GM23338 (cell line): Measurements from ENCODE around the gene WIPI1. TPM values are rescaled to one million over a fixed set of nuclear protein-coding genes. Genes with fewer than 3 reads are reported as not detected.

Source experiments
- ATAC-seq: fragments of 200-7000 bp; cut with Tn5 transposase; 3 replicates; pipeline ENCODE4 v1.9.1; 2020
- DNase-seq: peaks from one replicate; pipeline ENCODE4 v3.0.0-alpha.2; 2015; ENCODE audit warnings: low spot score
- H2AFZ ChIP-seq: fragments of 200-600 bp; sonication (generic); 2 replicates; pipeline ENCODE4 v1.8.0; 2016; ENCODE audit warnings: antibody characterized with exemption, mild to moderate bottlenecking, moderate library complexity
- H3F3A ChIP-seq: fragments of 200-600 bp; sonication (generic); replicated peaks from 2 replicates; pipeline ENCODE4 v1.8.0; 2017; ENCODE audit warnings: antibody characterized with exemption, mixed run types, low read depth
- H3K27ac ChIP-seq: fragments of 200-600 bp; sonication (generic); 2 replicates; pipeline ENCODE4 v1.6.1; 2016; ENCODE audit warnings: low read depth
- H3K27me3 ChIP-seq: fragments of 200-600 bp; sonication (generic); 2 replicates; pipeline ENCODE4 v1.8.0; 2016; ENCODE audit warnings: mild to moderate bottlenecking, mixed run types, moderate library complexity; ENCODE audit not compliant: insufficient read depth
- H3K36me3 ChIP-seq: fragments of 200-600 bp; sonication (generic); 2 replicates; pipeline ENCODE4 v1.8.0; 2016; ENCODE audit warnings: mild to moderate bottlenecking; ENCODE audit not compliant: insufficient read depth
- H3K4me1 ChIP-seq: fragments of 200-600 bp; sonication (generic); 2 replicates; pipeline ENCODE4 v1.8.0; 2016; ENCODE audit warnings: mild to moderate bottlenecking, moderate library complexity; ENCODE audit not compliant: insufficient read depth
- H3K4me2 ChIP-seq: fragments of 200-600 bp; sonication (generic); 2 replicates; pipeline ENCODE4 v1.7.1; 2017; ENCODE audit warnings: mixed run types
- H3K4me3 ChIP-seq: fragments of 200-600 bp; sonication (generic); 2 replicates; pipeline ENCODE4 v1.6.1; 2016; ENCODE audit warnings: mixed run types
- H3K79me2 ChIP-seq: fragments of 200-600 bp; sonication (generic); replicated peaks from 2 replicates; pipeline ENCODE4 v1.8.0; 2017; ENCODE audit warnings: mild to moderate bottlenecking; ENCODE audit not compliant: insufficient read depth
- H3K9me2 ChIP-seq: fragments of 200-600 bp; sonication (generic); 2 replicates; pipeline ENCODE4 v1.8.0; 2017; ENCODE audit not compliant: insufficient read depth
- H4K20me1 ChIP-seq: fragments of 200-600 bp; sonication (generic); replicated peaks from 2 replicates; pipeline ENCODE4 v1.8.0; 2017; ENCODE audit warnings: mild to moderate bottlenecking; ENCODE audit not compliant: insufficient read depth
- H3K27ac Mint-ChIP-seq: 2 replicates; pipeline ENCODE4 v1.8.0; 2020; ENCODE audit warnings: inconsistent platforms, mild to moderate bottlenecking, moderate library complexity, mixed read lengths
- H3K27me3 Mint-ChIP-seq: 3 replicates; pipeline ENCODE4 v1.8.0; 2022; ENCODE audit warnings: low read depth, mild to moderate bottlenecking, moderate library complexity, mixed read lengths, inconsistent platforms; ENCODE audit not compliant: insufficient read depth, poor library complexity
- H3K36me3 Mint-ChIP-seq: 3 replicates; pipeline ENCODE4 v1.8.0; 2021; ENCODE audit warnings: low read depth, mild to moderate bottlenecking, inconsistent platforms, moderate library complexity, mixed read lengths
- H3K4me1 Mint-ChIP-seq: 3 replicates; pipeline ENCODE4 v1.8.0; 2020; ENCODE audit warnings: mild to moderate bottlenecking, inconsistent platforms, mixed read lengths
- H3K4me3 Mint-ChIP-seq: 3 replicates; pipeline ENCODE4 v1.8.0; 2021; ENCODE audit warnings: moderate library complexity, mild to moderate bottlenecking, inconsistent platforms, mixed read lengths
- H3K9me3 Mint-ChIP-seq: 3 replicates; pipeline ENCODE4 v1.8.0; 2020; ENCODE audit warnings: moderate library complexity, mild to moderate bottlenecking, inconsistent platforms, mixed read lengths
- EZH2phosphoT487 ChIP-seq: fragments of 200-600 bp; sonication (generic); IDR thresholded peaks from one replicate; pipeline ENCODE4 v1.8.1; 2018; ENCODE audit warnings: antibody characterized with exemption; ENCODE audit not compliant: unreplicated experiment
- JUNB ChIP-seq: IDR thresholded peaks from one replicate; pipeline ENCODE4 v1.6.1; 2016; ENCODE audit warnings: antibody characterized with exemption; ENCODE audit not compliant: unreplicated experiment
- NANOG ChIP-seq: IDR thresholded peaks from 2 replicates; pipeline ENCODE4 v1.6.1; 2016; ENCODE audit warnings: antibody characterized with exemption, borderline replicate concordance
- REST ChIP-seq: IDR thresholded peaks from one replicate; pipeline ENCODE4 v1.6.1; 2018; ENCODE audit warnings: antibody characterized with exemption; ENCODE audit not compliant: unreplicated experiment
- STAT1 ChIP-seq: IDR thresholded peaks from one replicate; pipeline ENCODE4 v1.6.1; 2016; ENCODE audit warnings: antibody characterized with exemption; ENCODE audit not compliant: unreplicated experiment
- ZNF114 ChIP-seq: fragments of 250-450 bp; sonication (Bioruptor Pico); IDR thresholded peaks from 2 replicates; pipeline ENCODE4 v1.5.0; 2020; ENCODE audit warnings: mild to moderate bottlenecking, moderate library complexity
- polyA plus RNA-seq: library from polyadenylated mRNA; unstranded; fragments of >200 nt; fragmentation: Nextera tagmentation; extraction: Ambion mirVana; gene quantifications from 2 replicates; pipeline ENCODE4 v1.2.1, GENCODE V29; 2016
- total RNA-seq: library from RNA; depleted of rRNA; stranded (reverse); fragments of >200 nt; shearing (Covaris generic); gene quantifications from 2 replicates; pipeline ENCODE4 v1.2.3, GENCODE V29; 2014
- TF ChIP-seq, protein P1 (sequence below), 2 experiments: fragments of 200-600 bp in 1 of 2; sonication (generic) in 1 of 2; conservative IDR thresholded peaks; 2 replicates each; pipeline versions ENCODE4 v1.5.1 to v1.6.1; 2016 to 2017; ENCODE audit warnings: antibody characterized with exemption in 2 of 2, low read depth in 2 of 2, mild to moderate bottlenecking in 2 of 2, moderate library complexity in 1 of 2

Gene WIPI1
- total and polyA plus RNA-seq, 2 experiments from 2014 or later = 24.1 to 29.3 TPM

DNA sequence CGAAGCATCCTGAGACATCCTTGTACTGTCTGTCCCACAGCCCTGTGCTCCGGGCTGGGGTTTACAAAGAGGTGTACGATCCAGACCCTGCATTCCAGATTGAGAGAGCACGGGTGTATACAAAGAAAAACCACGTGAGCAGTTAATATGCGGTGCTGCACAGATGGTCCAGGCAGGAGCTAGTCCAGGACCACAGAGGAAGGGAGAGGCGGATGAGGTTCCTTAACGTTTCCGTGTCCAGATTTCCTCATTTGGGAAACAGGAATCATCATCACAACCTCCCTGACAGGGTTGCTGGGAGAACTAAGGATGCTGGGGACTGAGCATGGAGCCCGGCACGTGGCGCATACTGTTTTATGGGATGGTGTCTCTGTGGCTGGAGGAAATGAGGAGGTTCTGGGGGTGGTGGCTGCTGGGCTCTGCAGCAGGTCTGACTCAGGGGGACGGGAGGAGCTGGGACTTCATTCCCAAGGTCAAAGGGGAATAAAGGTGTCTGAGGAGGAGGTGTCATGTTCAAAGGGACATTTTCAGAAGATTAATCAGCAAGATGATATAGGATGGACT is 26.2 kb downstream of the WIPI1 start:
- DNase-seq (no peak), ATAC-seq (no peak)
- H3K27ac ChIP-seq = no peak overlapping the region
- H3K79me2 ChIP-seq = no peaks in the 10 kb centered on the region
- no peaks in the 10 kb centered on the region for H3K27me3 ChIP-seq
- Mint-ChIP-seq H3K27me3 (peaks cover 2% of the 10 kb centered on the region), H3K9me3 (no peaks in the 10 kb centered on the region), H3K4me1 (peaks cover 4% of the 10 kb centered on the region), H3K4me3 (no peak overlapping the region), H3K27ac (no peak overlapping the region; the same call in 1 of the 2 replicates), H3K36me3 (peaks cover 20% of the 10 kb centered on the region; the same call in 2 of the 3 replicates)
- H3K9me2 ChIP-seq = no peaks in the 10 kb centered on the region
- no peaks in the 10 kb centered on the region for H3F3A ChIP-seq
- no peaks in the 10 kb centered on the region for H4K20me1 ChIP-seq
- no peaks in the 10 kb centered on the region for H3K4me1 ChIP-seq
- H2AFZ ChIP-seq = no peak overlapping the region
- no peak overlapping the region for H3K4me2 ChIP-seq
- TF ChIP-seq REST = no peak
- H3K4me3 ChIP-seq = no peak overlapping the region
- no peaks in the 10 kb centered on the region for H3K36me3 ChIP-seq

GRCh38 chr17:68429881-68430280 is 27.4 kb downstream of the WIPI1 start:
- Histone ChIP-seq H3K79me2 (no peaks in the 10 kb centered on the region), H3K27ac (no peak overlapping the region), H3K4me3 (no peak overlapping the region), H3K4me1 (no peaks in the 10 kb centered on the region), H3K36me3 (no peaks in the 10 kb centered on the region), H4K20me1 (no peaks in the 10 kb centered on the region), H3K4me2 (no peak overlapping the region), H3F3A (no peaks in the 10 kb centered on the region), H2AFZ (no peak overlapping the region), H3K27me3 (no peaks in the 10 kb centered on the region), H3K9me2 (no peaks in the 10 kb centered on the region)
- no peak for ATAC-seq
- Mint-ChIP-seq H3K4me3 (no peak overlapping the region), H3K4me1 (peaks cover 2% of the 10 kb centered on the region; the same call in 1 of the 3 replicates), H3K27me3 (no peaks in the 10 kb centered on the region), H3K9me3 (no peaks in the 10 kb centered on the region), H3K27ac (no peak overlapping the region), H3K36me3 (peaks cover 17% of the 10 kb centered on the region; the same call in 2 of the 3 replicates)
- TF ChIP-seq JUNB = no peak
- no peak for DNase-seq

DNA sequence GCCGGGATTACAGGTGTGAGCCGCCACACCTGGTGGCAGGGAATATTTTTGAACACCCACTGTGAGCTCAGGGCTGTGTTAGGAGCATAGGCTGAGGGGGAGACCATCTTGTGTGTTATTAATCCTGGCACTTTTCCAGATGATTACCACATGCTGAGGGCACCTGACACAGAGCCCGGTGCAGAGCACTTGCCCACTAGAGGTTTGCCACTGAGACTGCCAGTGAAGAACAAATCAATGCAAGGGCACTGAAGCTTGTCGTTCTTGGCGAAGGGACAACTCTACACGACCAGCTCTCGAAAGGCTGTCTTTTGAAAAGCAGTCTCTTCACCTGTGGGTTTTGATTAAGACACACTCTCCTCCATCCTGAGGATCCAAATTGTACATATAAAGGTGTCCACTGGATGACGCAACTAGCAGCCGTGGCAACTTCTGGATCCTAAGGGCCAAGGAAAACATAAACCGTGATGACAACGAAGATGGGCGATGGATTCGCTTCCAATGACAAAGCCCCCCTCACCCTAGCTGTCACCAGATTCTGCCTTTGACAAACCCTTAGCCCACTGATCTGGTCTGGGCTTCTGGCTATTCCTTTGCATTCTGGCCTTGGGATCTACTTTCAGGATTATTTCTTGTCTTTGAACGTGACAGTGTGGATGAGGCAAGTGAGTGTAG is 28.7 kb downstream of the WIPI1 start:
- Mint-ChIP-seq H3K36me3 (peaks cover 21% of the 10 kb centered on the region; the same call in 2 of the 3 replicates), H3K27ac (no peak overlapping the region), H3K27me3 (peaks cover 5% of the 10 kb centered on the region), H3K4me1 (peaks cover 11% of the 10 kb centered on the region), H3K9me3 (no peaks in the 10 kb centered on the region), H3K4me3 (no peak overlapping the region)
- Histone ChIP-seq H3K27ac (no peak overlapping the region), H3K4me3 (no peak overlapping the region), H3K79me2 (no peaks in the 10 kb centered on the region), H3K27me3 (no peaks in the 10 kb centered on the region), H2AFZ (no peak overlapping the region), H3K36me3 (no peaks in the 10 kb centered on the region), H3K4me2 (no peak overlapping the region), H3K9me2 (no peaks in the 10 kb centered on the region), H3K4me1 (peaks cover 4% of the 10 kb centered on the region; the same call in 1 of the 2 replicates), H4K20me1 (no peaks in the 10 kb centered on the region), H3F3A (no peaks in the 10 kb centered on the region)
- ATAC-seq (no peak), DNase-seq (no peak)
- TF ChIP-seq STAT1 (no peak), EZH2phosphoT487 (no peak), REST (no peak), ZNF114 (CRISPR knock-in tag) (no peak), JUNB (no peak), NANOG (no peak)
- TF ChIP-seq, protein P1, sequence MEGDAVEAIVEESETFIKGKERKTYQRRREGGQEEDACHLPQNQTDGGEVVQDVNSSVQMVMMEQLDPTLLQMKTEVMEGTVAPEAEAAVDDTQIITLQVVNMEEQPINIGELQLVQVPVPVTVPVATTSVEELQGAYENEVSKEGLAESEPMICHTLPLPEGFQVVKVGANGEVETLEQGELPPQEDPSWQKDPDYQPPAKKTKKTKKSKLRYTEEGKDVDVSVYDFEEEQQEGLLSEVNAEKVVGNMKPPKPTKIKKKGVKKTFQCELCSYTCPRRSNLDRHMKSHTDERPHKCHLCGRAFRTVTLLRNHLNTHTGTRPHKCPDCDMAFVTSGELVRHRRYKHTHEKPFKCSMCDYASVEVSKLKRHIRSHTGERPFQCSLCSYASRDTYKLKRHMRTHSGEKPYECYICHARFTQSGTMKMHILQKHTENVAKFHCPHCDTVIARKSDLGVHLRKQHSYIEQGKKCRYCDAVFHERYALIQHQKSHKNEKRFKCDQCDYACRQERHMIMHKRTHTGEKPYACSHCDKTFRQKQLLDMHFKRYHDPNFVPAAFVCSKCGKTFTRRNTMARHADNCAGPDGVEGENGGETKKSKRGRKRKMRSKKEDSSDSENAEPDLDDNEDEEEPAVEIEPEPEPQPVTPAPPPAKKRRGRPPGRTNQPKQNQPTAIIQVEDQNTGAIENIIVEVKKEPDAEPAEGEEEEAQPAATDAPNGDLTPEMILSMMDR (conservative IDR thresholded peaks at IDR 0.05; ENCODE audit: low read depth in 2 of 2) = no peak
